GM12878 (cell line): ENCODE measurements around the gene PITPNM2. TPM values are rescaled to one million over a fixed set of nuclear protein-coding genes. Genes with fewer than 3 reads are reported as not detected.

Source experiments
- ATAC-seq: fragments of 200-7000 bp; cut with Tn5 transposase; 3 replicates; pipeline ENCODE4 v1.9.1; 2020; ENCODE audit warnings: mild to moderate bottlenecking, moderate library complexity
- BruUV-seq: library from RNA; stranded (reverse); fragments of 400-500 nt; replicated peaks from 2 replicates; lab custom pipeline; 2021; lab: Mats Ljungman, UMichigan
- CTCF ChIA-PET: fragments of 300-600 bp; sonication (Branson Sonifier 250); formaldehyde crosslinking; extraction: SDS; loops from one replicate; lab custom pipeline; 2021; ENCODE audit warnings: inconsistent platforms; lab: Yijun Ruan, JAX
- POLR2A ChIA-PET: fragments of 350-600 bp; formaldehyde crosslinking; extraction: SDS; loops from one replicate; lab custom pipeline; 2021; ENCODE audit warnings: inconsistent platforms; lab: Charles Lee
- RAD21 ChIA-PET: fragments of 300-600 bp; sonication (Branson Sonifier 250); formaldehyde crosslinking; loops from one replicate; lab custom pipeline; 2023; ENCODE audit warnings: antibody characterized with exemption; ENCODE audit not compliant: unreplicated experiment; lab: Charles Lee
- SMC1A ChIA-PET: fragments of 300-600 bp; sonication (Branson Sonifier 250); formaldehyde crosslinking; loops from one replicate; lab custom pipeline; 2023; ENCODE audit not compliant: unreplicated experiment, uncharacterized antibody; lab: Charles Lee
- DNase-seq: peaks from one replicate; pipeline ENCODE4 v3.0.0-alpha.2; 2011; ENCODE audit warnings: low read depth, low spot score
- FAIRE-seq: peaks from 3 replicates; lab custom pipeline; 2011; peaks lifted over from hg19 to GRCh38; lab: Jason Lieb, UNC
- H2AFZ ChIP-seq: 2 replicates; pipeline ENCODE4 v1.6.0; 2011; ENCODE audit warnings: low read depth, low read length, control low read depth; ENCODE audit not compliant: control insufficient read depth
- H3K27ac ChIP-seq: 2 replicates; pipeline ENCODE4 v1.5.1; 2011; ENCODE audit warnings: control low read depth; ENCODE audit not compliant: control insufficient read depth, insufficient read depth
- H3K27me3 ChIP-seq, 2 experiments: replicated peaks in 1 of 2; 2 replicates each; pipeline versions ENCODE4 v1.6.0 to v1.6.1; 2011; ENCODE audit warnings: low read length in 1 of 2; ENCODE audit not compliant: control insufficient read depth in 2 of 2, insufficient read depth in 2 of 2
- H3K36me3 ChIP-seq, 2 experiments: 2 replicates each; pipeline ENCODE4 v1.5.1; 2011; ENCODE audit warnings: low read length in 1 of 2; ENCODE audit not compliant: control insufficient read depth in 2 of 2, insufficient read depth in 2 of 2
- H3K4me1 ChIP-seq: 2 replicates; pipeline ENCODE4 v1.6.1; 2011; ENCODE audit warnings: mild to moderate bottlenecking, low read length, moderate library complexity, mixed read lengths; ENCODE audit not compliant: control insufficient read depth, insufficient read depth
- H3K4me2 ChIP-seq: 2 replicates; pipeline ENCODE4 v1.6.0; 2011; ENCODE audit warnings: control low read depth; ENCODE audit not compliant: control insufficient read depth, insufficient read depth
- H3K4me3 ChIP-seq: fragments of 200-600 bp; sonication (generic); 2 replicates; pipeline ENCODE4 v1.5.1; 2016
- H3K79me2 ChIP-seq: 2 replicates; pipeline ENCODE4 v1.6.0; 2011; ENCODE audit warnings: low read length; ENCODE audit not compliant: control insufficient read depth, insufficient read depth
- H3K9ac ChIP-seq: 2 replicates; pipeline ENCODE4 v1.8.0; 2011; ENCODE audit warnings: low read length, control low read depth, mixed read lengths; ENCODE audit not compliant: control insufficient read depth, insufficient read depth
- H3K9me3 ChIP-seq: replicated peaks from 3 replicates; pipeline ENCODE4 v1.5.1; 2011; ENCODE audit warnings: mild to moderate bottlenecking, low read length; ENCODE audit not compliant: control insufficient read depth, insufficient read depth
- H4K20me1 ChIP-seq: 2 replicates; pipeline ENCODE4 v1.6.0; 2011; ENCODE audit not compliant: control insufficient read depth, insufficient read depth
- BCLAF1 ChIP-seq: fragments of 450-650 bp; IDR thresholded peaks from 2 replicates; pipeline ENCODE4 v1.6.1; 2017; ENCODE audit warnings: antibody characterized with exemption, mild to moderate bottlenecking, moderate library complexity
- PKNOX1 ChIP-seq: fragments of 450-650 bp; IDR thresholded peaks from 2 replicates; pipeline ENCODE4 v1.6.1; 2016; ENCODE audit warnings: mild to moderate bottlenecking
- WGBS: methylation state at CpG from one replicate; pipeline ENCODE4 v1.1.6; 2016; ENCODE audit warnings: low lambda C conversion rate; ENCODE audit not compliant: insufficient replicate concordance, insufficient coverage; ENCODE audit errors: missing lambda C conversion rate; 5-methylcytosine and 5-hydroxymethylcytosine counted together
- in situ Hi-C: fragments of 300-500 bp; cut with MboI; formaldehyde crosslinking; loops from 9 replicates; pipeline ENCODE4 v1.14.3; 2018; ENCODE audit warnings: mixed read lengths
- intact Hi-C: fragments of 100-400 bp; cut with micrococcal nuclease; formaldehyde crosslinking; loops from one replicate; pipeline ENCODE4 v1.14.2; 2022; ENCODE audit not compliant: unreplicated experiment
- polyA plus RNA-seq, 11 experiments: library from polyadenylated mRNA; depleted of rRNA in 4 of 11; unstranded in 6 of 11; stranded (reverse) in 5 of 11; fragments of >200 nt; fragmentation: Nextera tagmentation in 4 of 11; fragmentation: Illumina TruSeq in 1 of 11; extraction: Ambion mirVana in 4 of 11; extraction: Trizol in 1 of 11; gene quantifications; 1 replicate in 1 of 11; 2 replicates in 10 of 11; pipeline versions ENCODE4 v1.2.1 to v1.2.3, GENCODE V29; 2011 to 2016; ENCODE audit warnings: inconsistent platforms in 2 of 11, missing spikeins in 2 of 11, low read depth in 1 of 11
- total RNA-seq, 4 experiments: library from RNA; depleted of rRNA in 3 of 4; stranded (reverse); fragments of >200 nt in 3 of 4; fragmentation: Illumina TruSeq in 1 of 4; extraction: Trizol in 1 of 4; gene quantifications; 2 replicates each; pipeline versions ENCODE4 v1.2.1 to v1.2.3, GENCODE V29; 2013 to 2021

The PITPNM2 gene
- total and polyA plus RNA-seq, 10 of the 15 experiments (the other 5 are each of a cell fraction or from before 2014, with no cell fraction given), result 0.03 to 1.0 (median 0.24) TPM; not detected in 1

GRCh38 chr12:123120452-123121166 lies 30.3 kb downstream of the PITPNM2 start:
- Histone ChIP-seq H3K27ac (no peak overlapping the region), H3K79me2 (no peaks in the 10 kb centered on the region), H3K9me3 (no peaks in the 10 kb centered on the region), H2AFZ (no peak overlapping the region), H4K20me1 (no peaks in the 10 kb centered on the region), H3K4me1 (peaks cover 18% of the 10 kb centered on the region), H3K4me3 (no peak overlapping the region), H3K27me3 (no peaks in the 10 kb centered on the region), H3K9ac (no peak overlapping the region), H3K36me3 (no peaks in the 10 kb centered on the region), H3K4me2 (peak overlapping the region; percentile 7)
- peak; percentile 58 for ATAC-seq
- SMC1A ChIA-PET, result interaction anchor here (1.0 to 1.2 kb wide), 2 partner anchors 47 to 118 kb away, joined by 3 read pairs; no protein-coding TSS in a partner anchor
- BruUV-seq, result no TSS peak
- POLR2A ChIA-PET, result interaction anchor here (0.5 kb wide), 1 partner anchor 117 kb away, joined by 4 read pairs; no protein-coding TSS in a partner anchor
- intact Hi-C loops (no loop called here), in situ Hi-C loops (no loop called here)
- DNase-seq, result no peak
- 73% methylated on average over 3 of the region's 3 CpGs for WGBS
- RAD21 ChIA-PET, result no interaction called here
- no peak for FAIRE-seq
- TF ChIP-seq BCLAF1, result no peak
- peak; percentile 28; the same call in 1 of the 2 replicates for TF ChIP-seq PKNOX1
- CTCF ChIA-PET, result interaction anchor here (1.1 kb wide), 1 partner anchor 13 kb away, joined by 4 read pairs; no protein-coding TSS in a partner anchor
